ENCODE results near the gene IL12A.

IL12A gene

GRCh38 chr3:159989973-159990846 is 1.6 kb downstream of the IL12A start:
- Histone ChIP-seq H3K36me3 (ENCODE audit: low read depth) (no peaks in the 10 kb centered on the region), H3K9me3 (ENCODE audit: severe bottlenecking) (no peaks in the 10 kb centered on the region), H3K27me3 (ENCODE audit: insufficient read depth, poor library complexity, severe bottlenecking) (no peaks in the 10 kb centered on the region), H3K4me1 (ENCODE audit: insufficient read depth, poor library complexity, severe bottlenecking) (no peaks in the 10 kb centered on the region), H3K4me3 (ENCODE audit: severe bottlenecking) (no peak overlapping the region), H3K27ac (ENCODE audit: poor library complexity, severe bottlenecking) (no peak overlapping the region)
- no peak for ATAC-seq (ENCODE audit: low read depth)
- TF ChIP-seq CTCF (IDR thresholded peaks at IDR 0.05; ENCODE audit: poor library complexity, severe bottlenecking) = no peak
- DNase-seq (ENCODE audit: low spot score) = no peak

DNA sequence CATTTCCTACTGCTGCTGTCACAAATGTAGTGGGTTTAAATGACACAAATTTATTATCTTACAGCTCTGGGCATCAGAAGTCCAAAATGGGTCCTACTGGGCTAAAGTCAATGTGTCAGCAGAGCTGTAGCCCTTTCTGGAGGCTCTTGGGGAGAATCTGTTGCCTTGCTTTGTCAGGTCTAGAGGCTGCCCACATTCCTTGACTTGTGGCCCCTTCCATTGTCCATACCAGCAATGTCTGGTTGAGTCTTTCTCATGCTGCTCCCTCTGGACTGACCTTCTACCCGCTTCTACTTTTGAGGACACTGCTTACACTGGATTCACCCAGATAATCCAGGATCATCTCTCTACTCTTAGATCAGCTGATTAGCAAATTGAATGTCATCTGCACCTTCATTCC is 3.0 kb downstream of the IL12A start:
- Histone ChIP-seq H3K9me3 (ENCODE audit: severe bottlenecking) (no peaks in the 10 kb centered on the region), H3K27ac (ENCODE audit: poor library complexity, severe bottlenecking) (no peak overlapping the region), H3K36me3 (ENCODE audit: low read depth) (no peaks in the 10 kb centered on the region), H3K27me3 (ENCODE audit: insufficient read depth, poor library complexity, severe bottlenecking) (no peaks in the 10 kb centered on the region), H3K4me1 (ENCODE audit: insufficient read depth, poor library complexity, severe bottlenecking) (no peaks in the 10 kb centered on the region), H3K4me3 (ENCODE audit: severe bottlenecking) (no peak overlapping the region)
- TF ChIP-seq CTCF (IDR thresholded peaks at IDR 0.05; ENCODE audit: poor library complexity, severe bottlenecking) = no peak
- ATAC-seq (ENCODE audit: low read depth) (no peak), DNase-seq (ENCODE audit: low spot score) (no peak)

- no peak for TF ChIP-seq CTCF (IDR thresholded peaks at IDR 0.05; ENCODE audit: poor library complexity, severe bottlenecking)
- ATAC-seq (ENCODE audit: low read depth) (no peak), DNase-seq (ENCODE audit: low spot score) (no peak)
- H3K27ac ChIP-seq (ENCODE audit: poor library complexity, severe bottlenecking) = no peak overlapping the region
- H3K27me3 ChIP-seq (ENCODE audit: insufficient read depth, poor library complexity, severe bottlenecking) = no peaks in the 10 kb centered on the region
- no peaks in the 10 kb centered on the region for H3K36me3 ChIP-seq (ENCODE audit: low read depth)
- no peak overlapping the region for H3K4me3 ChIP-seq (ENCODE audit: severe bottlenecking)
- no peaks in the 10 kb centered on the region for H3K4me1 ChIP-seq (ENCODE audit: insufficient read depth, poor library complexity, severe bottlenecking)
- no peaks in the 10 kb centered on the region for H3K9me3 ChIP-seq (ENCODE audit: severe bottlenecking)
These were observed 4.0 kb downstream of the IL12A start for GRCh38 chr3:159992589-159992988.

- H3K27me3 ChIP-seq (ENCODE audit: insufficient read depth, poor library complexity, severe bottlenecking) = no peaks in the 10 kb centered on the region
- H3K4me1 ChIP-seq (ENCODE audit: insufficient read depth, poor library complexity, severe bottlenecking) = no peaks in the 10 kb centered on the region
- H3K4me3 ChIP-seq (ENCODE audit: severe bottlenecking) = no peak overlapping the region
- ATAC-seq (ENCODE audit: low read depth) (no peak), DNase-seq (ENCODE audit: low spot score) (no peak)
- no peak for TF ChIP-seq CTCF (IDR thresholded peaks at IDR 0.05; ENCODE audit: poor library complexity, severe bottlenecking)
- H3K9me3 ChIP-seq (ENCODE audit: severe bottlenecking) = no peaks in the 10 kb centered on the region
- no peaks in the 10 kb centered on the region for H3K36me3 ChIP-seq (ENCODE audit: low read depth)
- H3K27ac ChIP-seq (ENCODE audit: poor library complexity, severe bottlenecking) = no peak overlapping the region
These were observed 5.5 kb downstream of the IL12A start for GRCh38 chr3:159994182-159994581.

GRCh38 chr3:159995091-159995490 is 6.5 kb downstream of the IL12A start:
- TF ChIP-seq CTCF (IDR thresholded peaks at IDR 0.05; ENCODE audit: poor library complexity, severe bottlenecking) = no peak
- Histone ChIP-seq H3K27me3 (ENCODE audit: insufficient read depth, poor library complexity, severe bottlenecking) (no peaks in the 10 kb centered on the region), H3K4me3 (ENCODE audit: severe bottlenecking) (no peak overlapping the region), H3K4me1 (ENCODE audit: insufficient read depth, poor library complexity, severe bottlenecking) (no peaks in the 10 kb centered on the region), H3K9me3 (ENCODE audit: severe bottlenecking) (no peaks in the 10 kb centered on the region), H3K27ac (ENCODE audit: poor library complexity, severe bottlenecking) (no peak overlapping the region), H3K36me3 (ENCODE audit: low read depth) (no peaks in the 10 kb centered on the region)
- no peak for DNase-seq (ENCODE audit: low spot score)
- no peak for ATAC-seq (ENCODE audit: low read depth)

Measured in RWPE2 (cell line).